Stomach (tissue), 9 donors: ENCODE data around the gene TMCO4. TPM values are rescaled to one million over a fixed set of nuclear protein-coding genes. Genes with fewer than 3 reads are reported as not detected.
A peak's percentile ranks its signal among the peaks of the same experiment; 100 is the strongest.

Experiments
- DNase-seq, 2 donors: peaks; one replicate each; pipeline versions ENCODE4 v3.0.0 to v3.0.0-alpha.2; 2013 to 2019
- H3K27ac ChIP-seq, 5 donors: fragments of 200-600 bp in 4 of 5; sonication (generic) in 4 of 5; one replicate each; pipeline ENCODE4 v1.5.1; 2013 to 2019; ENCODE audit warnings: mild to moderate bottlenecking in 1 of 5, moderate library complexity in 1 of 5
- H3K27me3 ChIP-seq, 3 donors: fragments of 200-600 bp; sonication (generic); one replicate each; pipeline ENCODE4 v1.5.1; 2017 to 2019; ENCODE audit warnings: mixed run types in 1 of 3
- H3K36me3 ChIP-seq, 4 donors: fragments of 200-600 bp; sonication (generic); 1 replicate in 3 of 4; 2 replicates in 1 of 4; pipeline ENCODE4 v1.5.1; 2016 to 2019
- H3K4me1 ChIP-seq, 4 donors: fragments of 200-600 bp; sonication (generic); one replicate each; pipeline ENCODE4 v1.5.1; 2016 to 2019
- H3K4me3 ChIP-seq, 4 donors: fragments of 200-600 bp; sonication (generic) in 3 of 4; one replicate each; pipeline ENCODE4 v1.5.1; 2016 to 2019; ENCODE audit warnings: mild to moderate bottlenecking in 1 of 4
- H3K9me3 ChIP-seq, 4 donors: fragments of 200-600 bp; sonication (generic); one replicate each; pipeline ENCODE4 v1.5.1; 2016 to 2019
- EP300 ChIP-seq: sonication (generic); formaldehyde crosslinking; IDR thresholded peaks from one replicate; pipeline ENCODE4 v1.6.1; 2017; ENCODE audit warnings: antibody characterized with exemption
- POLR2A ChIP-seq, 4 donors: fragments of 450-650 bp; IDR thresholded peaks; one replicate each; pipeline ENCODE4 v1.6.1; 2016; ENCODE audit warnings: antibody characterized with exemption in 4 of 4, control low read depth in 2 of 4, mild to moderate bottlenecking in 1 of 4, moderate library complexity in 1 of 4
- POLR2AphosphoS5 ChIP-seq, 3 donors: sonication (generic); formaldehyde crosslinking; IDR thresholded peaks; one replicate each; pipeline ENCODE4 v1.6.1; 2016; ENCODE audit warnings: antibody characterized with exemption in 3 of 3
- WGBS, 5 donors: extraction: QIAGEN DNeasy Blood & Tissue Kit in 3 of 5; methylation state at CpG; one replicate each; pipeline versions ENCODE4 v1.1.5 to v1.1.7; 2013 to 2018; 5-methylcytosine and 5-hydroxymethylcytosine counted together
- intact Hi-C: fragments of 100-400 bp; cut with DNase I; formaldehyde crosslinking; loops from one replicate; pipeline ENCODE4 v1.15.1; 2023; ENCODE audit warnings: low total_unique reads
- polyA plus RNA-seq, 3 donors: library from polyadenylated mRNA; stranded (reverse); fragments of 200-250 nt; gene quantifications; one replicate each; pipeline ENCODE4 v1.2.3, GENCODE V29; 2013
- total RNA-seq, 5 donors: library from RNA; depleted of rRNA; stranded (reverse); fragments of >200 nt; gene quantifications; one replicate each; pipeline versions ENCODE4 v1.1.0 to v1.2.3, GENCODE V29; 2014 to 2016
- TF ChIP-seq, protein P1 (sequence below), 7 experiments: fragments of 450-650 bp in 4 of 7; fragments of 200-600 bp in 3 of 7; sonication (generic) in 3 of 7; IDR thresholded peaks; one replicate each; pipeline ENCODE4 v1.5.1; 2016 to 2019; ENCODE audit warnings: antibody characterized with exemption in 7 of 7, control low read depth in 2 of 7, mild to moderate bottlenecking in 1 of 7
- donor health status: healthy with polysubstance abuse.
- donor health status: Bipolar disorder and iron deficiency.
- donor health status: healthy.

The TMCO4 gene
- total and polyA plus RNA-seq, 8 donors: 5.3 to 326 (median 24.2) TPM

GRCh38 chr1:19731311-19731821 is 68.3 kb downstream of the TMCO4 start:
- Histone ChIP-seq H3K9me3 (peaks cover 0 to 8% (median 2%) of the 10 kb centered on the region in 4 donors), H3K27me3 (no peaks in the 10 kb centered on the region), H3K36me3 (peaks cover 11 to 96% (median 84%) of the 10 kb centered on the region in 4 donors), H3K4me1 (peaks cover 0 to 26% (median 6%) of the 10 kb centered on the region in 4 donors), H3K27ac (peak overlapping the region in 1 of 5 donors; percentile 87), H3K4me3 (no peak overlapping the region)
- no peak for DNase-seq
- intact Hi-C loops: no loop called here
- TF ChIP-seq POLR2AphosphoS5 (IDR thresholded peaks at IDR 0.05) (peak in 1 of 3 donors; percentile 14), POLR2A (IDR thresholded peaks at IDR 0.05) (no peak)
- 78 to 98% (median 97%) methylated on average over 8 of the region's 8 CpGs for WGBS, 5 donors

DNA sequence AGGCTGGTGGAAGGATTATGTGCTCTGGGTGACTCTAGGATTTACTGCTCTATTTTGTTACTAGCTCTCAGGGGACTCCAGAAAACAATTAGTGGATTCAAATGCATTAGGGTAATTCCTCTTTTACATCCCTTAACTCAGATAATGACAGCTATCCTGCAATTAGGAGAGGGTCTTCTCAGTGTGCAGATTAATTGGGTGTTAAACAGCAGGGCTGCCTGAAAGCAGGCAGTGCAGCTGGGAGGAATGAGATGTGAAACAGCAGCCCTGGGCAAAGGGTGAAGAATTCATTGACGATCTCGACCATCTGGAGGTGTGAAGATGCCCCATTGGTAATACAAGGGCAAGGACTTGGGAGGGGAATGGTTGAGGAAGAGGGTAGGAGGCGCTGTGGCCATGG is 68.9 kb downstream of the TMCO4 start:
- DNase-seq: no peak
- Histone ChIP-seq H3K9me3 (peaks cover 0 to 8% (median 2%) of the 10 kb centered on the region in 4 donors), H3K27ac (peak overlapping the region in 1 of 5 donors; percentile 87), H3K4me1 (peaks cover 0 to 22% (median 3%) of the 10 kb centered on the region in 4 donors), H3K36me3 (peaks cover 11 to 98% (median 87%) of the 10 kb centered on the region in 4 donors), H3K27me3 (no peaks in the 10 kb centered on the region), H3K4me3 (no peak overlapping the region)
- WGBS, 5 donors: 76 to 91% (median 88%) methylated on average over 3 of the region's 3 CpGs
- intact Hi-C loops: no loop called here
- no peak for TF ChIP-seq POLR2A (IDR thresholded peaks at IDR 0.05)
- TF ChIP-seq POLR2AphosphoS5 (IDR thresholded peaks at IDR 0.05): no peak
- TF ChIP-seq, protein P1, sequence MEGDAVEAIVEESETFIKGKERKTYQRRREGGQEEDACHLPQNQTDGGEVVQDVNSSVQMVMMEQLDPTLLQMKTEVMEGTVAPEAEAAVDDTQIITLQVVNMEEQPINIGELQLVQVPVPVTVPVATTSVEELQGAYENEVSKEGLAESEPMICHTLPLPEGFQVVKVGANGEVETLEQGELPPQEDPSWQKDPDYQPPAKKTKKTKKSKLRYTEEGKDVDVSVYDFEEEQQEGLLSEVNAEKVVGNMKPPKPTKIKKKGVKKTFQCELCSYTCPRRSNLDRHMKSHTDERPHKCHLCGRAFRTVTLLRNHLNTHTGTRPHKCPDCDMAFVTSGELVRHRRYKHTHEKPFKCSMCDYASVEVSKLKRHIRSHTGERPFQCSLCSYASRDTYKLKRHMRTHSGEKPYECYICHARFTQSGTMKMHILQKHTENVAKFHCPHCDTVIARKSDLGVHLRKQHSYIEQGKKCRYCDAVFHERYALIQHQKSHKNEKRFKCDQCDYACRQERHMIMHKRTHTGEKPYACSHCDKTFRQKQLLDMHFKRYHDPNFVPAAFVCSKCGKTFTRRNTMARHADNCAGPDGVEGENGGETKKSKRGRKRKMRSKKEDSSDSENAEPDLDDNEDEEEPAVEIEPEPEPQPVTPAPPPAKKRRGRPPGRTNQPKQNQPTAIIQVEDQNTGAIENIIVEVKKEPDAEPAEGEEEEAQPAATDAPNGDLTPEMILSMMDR (IDR thresholded peaks at IDR 0.05): no peak
- TF ChIP-seq EP300: no peak

DNA sequence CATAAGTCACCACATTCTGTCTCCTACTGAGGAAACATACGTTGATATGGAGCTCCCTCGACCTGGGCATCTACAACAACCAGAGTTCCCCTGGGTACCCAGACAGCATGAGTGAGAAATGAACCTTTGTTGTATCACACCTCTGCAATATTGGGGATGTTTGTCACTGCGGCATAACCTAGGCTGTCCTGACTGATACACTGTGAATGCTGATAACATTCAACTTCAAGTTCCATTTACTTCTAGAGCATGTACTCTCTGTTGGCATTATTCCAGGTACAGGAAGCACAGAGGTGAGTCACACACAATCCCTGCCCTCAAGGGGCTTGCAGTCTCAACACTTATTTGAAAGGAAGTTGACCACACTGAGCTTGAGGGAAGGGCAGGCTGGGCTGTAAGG is 69.5 kb downstream of the TMCO4 start:
- H3K36me3 ChIP-seq: peaks cover 11 to 100% (median 91%) of the 10 kb centered on the region in 4 donors
- intact Hi-C loops: no loop called here
- 96 to 100% (median 99%) methylated on average over 3 of the region's 3 CpGs for WGBS, 5 donors
- no peak for DNase-seq
- H3K4me1 ChIP-seq: peaks cover 0 to 18% (median under 1%) of the 10 kb centered on the region in 4 donors
- peak overlapping the region in 1 of 5 donors; percentile 87 for H3K27ac ChIP-seq
- peaks cover 0 to 8% (median 2%) of the 10 kb centered on the region in 4 donors for H3K9me3 ChIP-seq
- no peak overlapping the region for H3K4me3 ChIP-seq
- no peaks in the 10 kb centered on the region for H3K27me3 ChIP-seq
- TF ChIP-seq EP300 (no peak), POLR2AphosphoS5 (IDR thresholded peaks at IDR 0.05) (no peak), POLR2A (IDR thresholded peaks at IDR 0.05) (no peak)
- TF ChIP-seq, protein P1 (IDR thresholded peaks at IDR 0.05): no peak

GRCh38 chr1:19728413-19729145 is 71.1 kb downstream of the TMCO4 start:
- TF ChIP-seq, protein P1 (IDR thresholded peaks at IDR 0.05): no peak
- no peak for TF ChIP-seq POLR2AphosphoS5 (IDR thresholded peaks at IDR 0.05)
- DNase-seq: no peak
- Histone ChIP-seq H3K4me1 (peaks cover 0 to 7% (median 0%) of the 10 kb centered on the region in 4 donors), H3K4me3 (no peak overlapping the region), H3K9me3 (peaks cover 0 to 8% (median 2%) of the 10 kb centered on the region in 4 donors), H3K27ac (peak overlapping the region in 1 of 5 donors; percentile 4), H3K27me3 (no peaks in the 10 kb centered on the region), H3K36me3 (peaks cover 13 to 100% (median 93%) of the 10 kb centered on the region in 4 donors)
- intact Hi-C loops: no loop called here
- WGBS, 5 donors: 80 to 93% (median 90%) methylated on average over 5 of the region's 5 CpGs
